ENCODE data around the gene SLC29A3.

- TF ChIP-seq SIN3A (IDR thresholded peaks at IDR 0.05; ENCODE audit: borderline replicate concordance, insufficient read depth, low read length) (no peak), POLR2AphosphoS5 (IDR thresholded peaks at IDR 0.05; ENCODE audit: low read depth, low read length) (no peak), TAF1 (IDR thresholded peaks at IDR 0.05; ENCODE audit: borderline replicate concordance, insufficient read depth, low read length) (no peak)
- TF ChIP-seq, protein P1, sequence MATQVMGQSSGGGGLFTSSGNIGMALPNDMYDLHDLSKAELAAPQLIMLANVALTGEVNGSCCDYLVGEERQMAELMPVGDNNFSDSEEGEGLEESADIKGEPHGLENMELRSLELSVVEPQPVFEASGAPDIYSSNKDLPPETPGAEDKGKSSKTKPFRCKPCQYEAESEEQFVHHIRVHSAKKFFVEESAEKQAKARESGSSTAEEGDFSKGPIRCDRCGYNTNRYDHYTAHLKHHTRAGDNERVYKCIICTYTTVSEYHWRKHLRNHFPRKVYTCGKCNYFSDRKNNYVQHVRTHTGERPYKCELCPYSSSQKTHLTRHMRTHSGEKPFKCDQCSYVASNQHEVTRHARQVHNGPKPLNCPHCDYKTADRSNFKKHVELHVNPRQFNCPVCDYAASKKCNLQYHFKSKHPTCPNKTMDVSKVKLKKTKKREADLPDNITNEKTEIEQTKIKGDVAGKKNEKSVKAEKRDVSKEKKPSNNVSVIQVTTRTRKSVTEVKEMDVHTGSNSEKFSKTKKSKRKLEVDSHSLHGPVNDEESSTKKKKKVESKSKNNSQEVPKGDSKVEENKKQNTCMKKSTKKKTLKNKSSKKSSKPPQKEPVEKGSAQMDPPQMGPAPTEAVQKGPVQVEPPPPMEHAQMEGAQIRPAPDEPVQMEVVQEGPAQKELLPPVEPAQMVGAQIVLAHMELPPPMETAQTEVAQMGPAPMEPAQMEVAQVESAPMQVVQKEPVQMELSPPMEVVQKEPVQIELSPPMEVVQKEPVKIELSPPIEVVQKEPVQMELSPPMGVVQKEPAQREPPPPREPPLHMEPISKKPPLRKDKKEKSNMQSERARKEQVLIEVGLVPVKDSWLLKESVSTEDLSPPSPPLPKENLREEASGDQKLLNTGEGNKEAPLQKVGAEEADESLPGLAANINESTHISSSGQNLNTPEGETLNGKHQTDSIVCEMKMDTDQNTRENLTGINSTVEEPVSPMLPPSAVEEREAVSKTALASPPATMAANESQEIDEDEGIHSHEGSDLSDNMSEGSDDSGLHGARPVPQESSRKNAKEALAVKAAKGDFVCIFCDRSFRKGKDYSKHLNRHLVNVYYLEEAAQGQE (IDR thresholded peaks at IDR 0.05; ENCODE audit: insufficient read depth in 1 of 2, low read depth in 2 of 2, low read length in 2 of 2): no peak
Observed at GRCh38 chr10:71337219-71337701, 18.2 kb downstream of the SLC29A3 start.

Data from PFSK-1 (cell line).